GM18867 (cell line): ENCODE measurements around the gene DGCR2.

Experiments
- ATAC-seq: cut with Tn5 transposase; IDR thresholded peaks from one replicate; pipeline ENCODE4 v1.9.1; 2021; ENCODE audit warnings: mild to moderate bottlenecking, moderate library complexity; ENCODE audit not compliant: unreplicated experiment

The DGCR2 gene

GRCh38 chr22:19146215-19146968, 24.2 kb upstream of the DGCR2 start:
- no peak for ATAC-seq

DNA sequence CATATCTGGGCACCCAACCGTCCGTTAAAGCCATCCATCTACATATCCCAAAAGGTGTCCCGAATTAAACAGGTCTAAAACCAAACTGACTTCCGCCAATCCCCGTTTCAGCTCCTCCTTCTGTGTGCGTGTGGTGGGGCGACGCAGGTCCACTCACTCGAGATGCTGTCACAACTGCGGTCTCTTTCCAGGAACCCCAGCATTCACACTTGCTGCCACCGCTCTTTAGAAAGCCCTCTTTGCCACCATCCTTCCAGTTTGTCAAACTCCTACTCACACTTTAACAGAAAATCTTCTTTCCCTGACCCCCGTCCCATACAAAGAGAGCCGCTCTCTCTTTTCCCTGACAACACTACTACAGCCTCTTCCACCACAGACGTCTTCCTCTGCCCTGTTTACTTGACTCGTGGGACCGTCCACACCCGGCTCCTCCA, 21.8 kb upstream of the DGCR2 start:
- ATAC-seq = no peak

DNA sequence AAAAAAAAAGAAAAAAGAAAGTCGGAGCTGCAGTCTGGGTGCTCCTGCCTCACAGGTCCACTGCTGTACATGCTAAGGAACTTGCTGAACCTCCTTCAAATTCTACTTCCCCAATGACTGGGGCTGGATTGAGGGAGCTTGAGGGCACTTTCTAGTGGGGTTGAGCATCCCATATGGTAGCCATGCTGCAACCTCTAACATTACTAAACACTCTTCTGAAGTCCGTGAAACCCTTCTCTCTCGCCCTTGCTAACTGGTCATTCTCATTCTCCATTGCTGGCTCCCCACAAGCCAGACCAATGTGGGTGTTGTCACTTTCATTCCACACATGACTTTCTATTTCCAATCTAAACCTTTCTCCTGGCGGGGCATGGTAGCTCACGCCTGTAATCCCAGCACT, 21.0 kb upstream of the DGCR2 start:
- no peak for ATAC-seq

- ATAC-seq = no peak
Measured at GRCh38 chr22:19142394-19142793, 20.2 kb upstream of the DGCR2 start.

DNA sequence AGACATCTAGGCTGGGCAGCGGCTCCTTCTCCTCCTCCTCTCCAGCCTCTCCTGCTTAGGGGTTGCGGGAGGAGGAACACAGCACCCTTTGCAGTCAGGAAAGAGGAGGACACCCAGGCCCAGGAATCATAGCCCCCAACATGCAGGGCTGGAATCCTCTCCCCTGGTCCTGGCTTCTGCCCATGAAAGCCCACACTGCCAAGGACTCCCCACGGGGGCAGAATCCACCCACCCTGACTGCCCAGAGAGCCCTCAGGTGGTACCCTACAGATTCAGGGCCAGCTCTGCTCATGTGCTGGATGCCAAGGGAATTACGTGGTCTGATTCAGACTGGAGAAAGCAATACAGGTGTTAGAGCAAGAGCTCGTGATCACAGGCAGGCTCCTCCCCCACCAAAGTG, 17.8 kb upstream of the DGCR2 start:
- ATAC-seq = no peak

DNA sequence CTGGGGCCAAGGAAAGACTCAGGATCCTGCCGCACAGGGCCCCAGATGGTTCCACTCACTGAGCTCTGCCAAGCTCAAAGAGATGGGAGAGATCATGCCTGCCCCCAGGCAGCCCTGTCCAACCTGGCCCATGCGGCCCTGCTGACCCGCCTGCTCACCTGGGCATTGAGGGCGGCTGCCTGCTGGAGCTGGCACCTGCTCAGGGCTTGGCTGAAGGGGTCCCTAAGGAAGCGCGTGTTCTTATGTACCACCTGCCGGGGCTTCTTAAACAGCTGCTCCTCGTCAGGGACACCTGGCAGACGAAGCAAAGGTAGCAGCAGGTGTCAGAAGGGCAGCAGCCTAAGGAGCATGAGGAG, 16.8 kb upstream of the DGCR2 start:
- ATAC-seq = no peak

DNA sequence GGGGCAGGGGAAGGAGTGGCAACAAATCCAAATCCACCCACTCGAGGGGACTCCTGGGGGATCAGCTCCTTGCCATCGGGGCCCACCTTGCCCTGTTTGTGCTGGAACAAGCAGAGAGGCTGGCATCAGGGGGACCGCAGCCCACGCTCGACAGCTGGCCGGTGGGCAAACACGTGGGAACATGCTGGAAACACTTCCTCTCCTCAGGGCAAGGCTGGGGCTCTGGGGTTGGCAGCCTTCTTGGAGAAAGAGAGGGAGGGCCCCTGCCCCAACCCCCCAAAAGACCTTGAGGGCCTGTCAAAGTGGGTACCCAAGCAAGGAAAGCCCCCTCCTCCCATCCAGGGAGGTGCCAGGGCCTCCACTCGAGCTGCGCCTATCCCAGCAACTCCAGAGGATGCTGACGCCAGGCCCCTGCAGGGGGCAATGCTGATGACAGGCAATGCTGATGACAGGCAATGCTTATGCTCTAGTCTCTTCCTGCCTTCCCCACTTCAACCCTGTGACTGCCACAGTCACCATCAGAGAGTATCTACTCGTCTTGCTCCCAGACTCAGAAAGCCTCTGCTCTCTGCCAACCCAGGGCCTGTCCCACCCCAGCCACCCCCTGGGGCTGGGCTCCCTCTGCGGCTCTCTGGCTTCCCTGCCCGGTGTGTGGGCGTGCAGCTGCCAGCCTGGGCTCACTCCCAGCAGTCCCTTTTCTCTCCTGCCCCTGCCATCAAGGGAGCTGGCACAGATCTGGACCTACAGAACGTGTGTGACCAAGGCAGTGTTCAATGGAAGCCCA, 16.2 kb upstream of the DGCR2 start:
- ATAC-seq = no peak

GRCh38 chr22:19137384-19138216, 15.4 kb upstream of the DGCR2 start:
- no peak for ATAC-seq

- ATAC-seq = no peak
Measured at GRCh38 chr22:19136915-19137314, 14.7 kb upstream of the DGCR2 start.

DNA sequence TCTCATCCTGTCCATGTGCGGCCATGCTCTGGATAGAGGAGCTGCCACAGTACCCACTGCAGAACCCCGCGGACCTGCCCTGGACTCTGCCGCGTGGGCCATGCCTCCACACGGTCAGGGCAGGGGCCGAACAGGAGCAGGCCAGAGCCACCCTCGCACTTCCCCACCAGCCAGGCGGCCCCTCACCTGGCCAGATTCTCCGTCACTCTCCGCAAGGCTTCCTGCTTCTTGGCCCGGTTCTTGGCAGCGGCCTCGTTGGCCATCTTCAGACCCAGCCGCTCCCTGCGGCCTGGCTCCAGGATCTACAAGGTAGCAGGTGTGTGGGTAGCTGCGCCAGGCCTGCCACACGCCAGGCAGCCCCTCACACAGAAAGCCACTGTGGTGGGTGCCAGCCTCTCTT, 12.7 kb upstream of the DGCR2 start:
- no peak for ATAC-seq

GRCh38 chr22:19134176-19134831, 12.1 kb upstream of the DGCR2 start:
- ATAC-seq = no peak

GRCh38 chr22:19133561-19133960, 11.3 kb upstream of the DGCR2 start:
- no peak for ATAC-seq

DNA sequence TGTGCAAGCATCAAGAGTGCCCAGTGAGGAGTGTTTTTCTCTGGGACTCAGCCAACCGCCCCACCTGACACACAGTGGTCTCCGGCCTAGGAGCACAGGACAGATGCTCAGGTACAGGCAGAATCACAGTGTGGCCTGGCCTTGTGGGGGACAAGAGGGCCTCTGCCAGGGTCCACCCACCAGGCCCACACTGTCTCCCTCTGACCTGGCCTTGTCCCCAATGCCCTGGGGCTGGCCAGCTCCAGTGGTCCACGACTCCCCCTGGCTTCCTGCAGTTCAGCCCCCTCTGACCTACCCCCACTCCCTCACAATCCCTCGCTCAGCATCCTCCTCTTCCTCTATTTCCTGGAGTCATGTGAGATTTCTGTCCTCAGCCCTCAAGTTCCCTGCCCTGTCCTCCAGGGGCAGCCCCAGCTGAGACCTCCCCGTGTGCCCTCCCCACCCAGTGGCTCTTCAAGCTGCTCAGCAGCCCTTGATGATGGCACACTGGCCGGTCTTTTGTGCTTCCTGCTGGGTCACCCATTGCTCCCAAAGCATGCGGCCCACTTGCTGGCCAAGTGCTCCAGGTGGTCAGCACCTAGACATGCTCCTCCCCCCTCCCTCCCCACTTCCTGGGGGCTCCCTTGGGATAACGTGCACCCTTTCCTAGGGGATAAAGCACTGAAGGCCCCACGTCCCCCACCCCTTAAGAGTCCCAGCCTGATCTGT, 10.6 kb upstream of the DGCR2 start:
- ATAC-seq = no peak

DNA sequence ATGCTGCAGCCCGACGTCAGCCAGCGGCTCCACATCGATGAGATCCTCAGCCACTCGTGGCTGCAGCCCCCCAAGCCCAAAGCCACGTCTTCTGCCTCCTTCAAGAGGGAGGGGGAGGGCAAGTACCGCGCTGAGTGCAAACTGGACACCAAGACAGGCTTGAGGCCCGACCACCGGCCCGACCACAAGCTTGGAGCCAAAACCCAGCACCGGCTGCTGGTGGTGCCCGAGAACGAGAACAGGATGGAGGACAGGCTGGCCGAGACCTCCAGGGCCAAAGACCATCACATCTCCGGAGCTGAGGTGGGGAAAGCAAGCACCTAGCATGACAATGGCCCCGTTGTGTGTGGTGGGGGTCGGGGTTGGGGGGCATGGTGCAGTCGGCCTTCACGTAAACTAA, 9.9 kb upstream of the DGCR2 start:
- no peak for ATAC-seq

- ATAC-seq = no peak
Measured at GRCh38 chr22:19131685-19132015, 9.4 kb upstream of the DGCR2 start.

- ATAC-seq = no peak
Measured at GRCh38 chr22:19130959-19131684, 8.9 kb upstream of the DGCR2 start, which contains the start of gene TSSK2. TSSK2 (plus strand) TSS chr22:19131308; CDS start chr22:19131400, 92 bp downstream.

GRCh38 chr22:19129871-19130270, 7.7 kb upstream of the DGCR2 start:
- ATAC-seq = no peak

- ATAC-seq = no peak
Measured at GRCh38 chr22:19128946-19129727, 6.9 kb upstream of the DGCR2 start.

- no peak for ATAC-seq
Measured at GRCh38 chr22:19128009-19128401, 5.8 kb upstream of the DGCR2 start.
